HG03064 (cell line): ENCODE results near the gene CNDP1.

Source experiments
- ATAC-seq: cut with Tn5 transposase; IDR thresholded peaks from one replicate; pipeline ENCODE4 v1.9.1; 2021; ENCODE audit warnings: low read depth; ENCODE audit not compliant: unreplicated experiment

CNDP1 gene

DNA sequence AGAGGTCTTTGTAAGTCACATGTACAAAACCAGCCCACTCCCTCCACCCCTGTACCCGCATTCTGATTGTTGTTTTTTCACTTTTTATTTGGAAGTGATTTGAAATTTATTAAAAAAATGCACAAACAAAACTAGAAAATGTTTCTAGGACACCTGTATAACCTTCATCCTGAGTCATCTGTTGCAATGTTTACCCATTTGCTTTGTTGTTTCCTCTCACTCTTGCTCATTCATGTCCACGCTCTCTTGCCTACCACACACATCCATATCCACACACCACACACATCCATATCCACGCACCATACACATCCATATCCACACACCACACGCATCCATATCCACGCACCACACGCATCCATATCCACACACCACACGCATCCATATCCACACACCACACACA, 82.2 kb downstream of the CNDP1 start:
- ATAC-seq: no peak

DNA sequence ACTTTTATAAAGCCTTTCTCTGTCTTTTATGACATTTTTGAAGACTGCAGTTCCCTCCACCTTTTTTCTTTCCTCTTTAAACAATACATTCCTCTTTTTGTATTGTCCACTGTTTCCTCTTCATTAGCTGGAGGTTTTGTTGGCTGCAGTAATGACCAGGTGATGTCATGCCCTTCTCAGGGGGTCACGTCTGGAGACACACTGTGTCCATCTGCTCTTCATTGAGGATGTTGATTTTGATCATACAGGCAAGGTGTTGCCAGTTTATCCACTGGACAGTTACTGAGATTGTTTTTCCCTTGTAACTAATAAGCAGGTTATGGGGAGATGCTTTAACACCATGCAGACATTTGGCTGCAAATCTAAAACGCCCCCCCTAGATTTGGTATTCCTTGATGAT, 83.2 kb downstream of the CNDP1 start:
- no peak for ATAC-seq

GRCh38 chr18:74622072-74622471, 87.8 kb downstream of the CNDP1 start:
- no peak for ATAC-seq

DNA sequence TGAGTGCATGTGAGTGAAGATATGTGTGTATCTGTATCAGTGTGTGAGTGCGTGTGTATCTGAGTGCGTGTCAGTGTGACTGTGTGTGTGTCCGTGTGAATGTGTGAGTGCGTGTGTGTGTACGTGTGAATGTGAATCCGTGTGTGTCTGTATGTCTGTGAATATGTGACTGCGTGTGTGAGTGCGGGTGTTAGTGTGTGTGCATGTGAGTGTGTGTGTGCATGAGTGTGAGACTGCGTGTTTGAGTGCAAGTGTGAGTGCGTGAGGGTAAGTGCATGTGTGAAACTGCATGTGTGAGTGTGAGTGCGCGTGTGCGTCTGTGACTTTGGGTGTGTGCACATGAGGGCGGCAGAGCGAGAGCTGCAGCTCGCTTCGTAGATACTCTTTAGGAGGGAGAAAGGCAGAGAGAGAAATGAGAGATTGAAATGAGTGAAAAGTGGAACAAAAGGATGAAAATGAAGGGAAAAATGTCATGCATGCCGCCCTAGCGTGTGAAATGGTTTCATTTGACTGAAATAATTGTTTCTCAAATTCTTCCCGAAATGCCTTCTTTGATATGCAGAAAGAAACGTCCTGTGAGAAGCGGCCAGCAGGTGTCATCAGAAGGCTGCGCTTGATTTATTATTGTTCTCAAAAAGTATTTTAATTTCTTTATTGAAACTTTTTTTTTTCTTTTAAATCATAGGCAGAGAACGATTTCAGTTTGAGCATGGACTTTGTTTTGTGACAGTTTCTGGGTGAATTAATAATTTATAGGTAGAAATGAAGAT, 88.9 kb downstream of the CNDP1 start:
- ATAC-seq: no peak

- no peak for ATAC-seq
These were observed 90.2 kb downstream of the CNDP1 start for GRCh38 chr18:74624466-74624865.

GRCh38 chr18:74625157-74625556, 90.9 kb downstream of the CNDP1 start:
- ATAC-seq: no peak

- no peak for ATAC-seq
These were observed 92.0 kb downstream of the CNDP1 start for GRCh38 chr18:74626049-74626874.

- no peak for ATAC-seq
These were observed 96.5 kb downstream of the CNDP1 start for GRCh38 chr18:74630804-74631203.

DNA sequence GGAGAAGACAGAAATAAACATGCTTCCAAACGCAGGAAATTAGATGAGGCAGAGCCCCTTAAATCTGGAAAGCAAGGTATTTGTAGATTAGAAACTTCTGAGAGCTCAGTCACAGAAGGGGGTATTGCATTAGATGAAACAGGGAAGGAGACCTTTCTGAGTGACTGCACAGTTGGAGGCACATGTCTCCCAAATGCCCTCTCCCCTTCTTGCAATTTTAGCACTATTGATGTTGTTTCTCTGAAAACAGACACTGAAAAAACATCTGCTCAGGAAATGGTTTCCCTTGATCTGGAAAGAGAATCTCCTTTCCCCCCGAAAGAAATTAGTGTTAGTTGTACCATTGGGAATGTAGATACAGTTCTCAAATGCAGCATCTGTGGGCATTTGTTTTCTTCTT, 96.9 kb downstream of the CNDP1 start:
- ATAC-seq: no peak

- no peak for ATAC-seq
These were observed 97.5 kb downstream of the CNDP1 start for GRCh38 chr18:74631623-74632350.

DNA sequence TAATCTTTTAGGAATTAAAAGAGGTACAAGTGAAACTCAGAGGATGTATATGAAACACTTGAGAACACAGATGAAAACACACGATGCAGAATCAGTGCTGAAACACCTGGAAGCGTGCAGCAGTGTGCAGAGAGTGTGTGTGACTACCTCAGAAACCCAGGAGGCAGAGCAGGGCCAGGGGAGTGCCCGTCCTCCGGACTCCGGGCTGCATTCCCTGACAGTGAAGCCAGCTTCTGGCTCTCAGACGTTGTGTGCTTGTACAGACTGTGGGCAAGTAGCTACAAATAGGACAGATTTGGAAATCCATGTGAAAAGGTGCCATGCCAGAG, 98.0 kb downstream of the CNDP1 start:
- ATAC-seq: no peak

DNA sequence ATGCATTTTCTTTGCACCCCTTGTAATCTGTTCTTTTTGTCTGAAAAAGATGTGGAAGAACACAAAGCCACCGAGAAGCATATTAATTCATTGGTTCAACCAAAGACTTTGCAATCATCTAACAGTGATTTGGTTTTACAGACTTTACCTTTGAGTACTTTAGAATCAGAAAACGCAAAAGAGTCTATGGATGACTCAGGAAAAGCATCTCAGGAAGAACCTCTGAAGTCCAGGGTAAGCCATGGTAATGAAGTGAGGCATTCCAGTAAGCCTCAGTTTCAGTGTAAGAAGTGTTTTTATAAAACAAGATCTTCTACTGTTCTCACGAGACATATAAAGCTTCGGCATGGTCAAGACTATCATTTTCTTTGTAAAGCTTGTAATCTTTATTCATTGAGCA, 98.6 kb downstream of the CNDP1 start:
- no peak for ATAC-seq

GRCh38 chr18:74633652-74634352, 99.5 kb downstream of the CNDP1 start:
- ATAC-seq: no peak

DNA sequence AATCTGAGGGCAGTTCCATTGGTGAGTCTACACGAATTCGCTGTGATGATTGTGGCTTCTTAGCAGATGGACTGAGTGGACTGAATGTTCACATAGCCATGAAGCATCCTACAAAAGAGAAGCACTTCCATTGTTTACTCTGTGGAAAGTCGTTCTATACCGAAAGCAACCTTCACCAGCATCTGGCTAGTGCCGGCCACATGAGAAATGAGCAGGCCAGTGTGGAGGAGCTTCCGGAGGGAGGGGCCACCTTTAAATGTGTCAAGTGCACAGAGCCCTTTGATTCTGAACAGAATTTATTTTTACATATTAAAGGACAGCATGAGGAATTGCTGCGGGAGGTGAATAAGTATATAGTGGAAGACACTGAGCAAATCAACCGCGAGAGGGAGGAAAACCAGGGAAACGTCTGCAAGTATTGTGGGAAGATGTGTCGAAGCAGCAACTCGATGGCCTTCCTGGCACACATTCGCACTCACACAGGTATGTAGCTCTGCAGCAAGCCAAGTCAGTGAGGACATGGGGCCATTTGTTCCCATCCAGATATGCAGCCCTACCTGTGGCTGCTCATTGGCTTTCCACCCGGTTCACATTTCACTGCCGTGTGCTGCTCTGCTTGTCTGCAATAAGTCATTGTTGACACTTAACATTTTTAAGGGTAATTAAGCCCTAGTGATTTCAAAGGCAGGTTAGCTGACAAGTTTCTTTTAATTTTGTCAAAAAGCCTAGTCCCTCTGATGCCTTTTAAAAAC, 101.1 kb downstream of the CNDP1 start:
- ATAC-seq: no peak
